Heart left ventricle (tissue), 13 donors: ENCODE results near the gene NOTCH3.

ENCODE experiments used
- CTCF ChIP-seq, 12 donors: fragments of 200-600 bp; sonication (generic) in 4 of 12; IDR thresholded peaks; one replicate each; pipeline versions ENCODE4 v1.5.0 to v1.8.0; 2018 to 2022; ENCODE audit warnings: antibody characterized with exemption in 12 of 12, mild to moderate bottlenecking in 5 of 12
- POLR2A ChIP-seq, 2 donors: fragments of 450-650 bp; IDR thresholded peaks; one replicate each; pipeline ENCODE4 v1.6.1; 2017; ENCODE audit warnings: antibody characterized with exemption in 2 of 2, mild to moderate bottlenecking in 2 of 2, moderate library complexity in 2 of 2
- donor health status: ischemic (EF 13 %, LVEDD 7.1; RV severe dilation, severe dysfunction).
- donor health status: DM: no; HTN: yes; CAD: no.
- donor health status: DM: no; HTN: no; CAD: no.
- donor health status: ischemic (EF 25% LVEDD 6.9; RV normal size, moderate dysfunction).
- donor health status: ischemic (EF 25% LVEDD 5.7; RV mildly dilated, moderate dysfunction).
- donor health status: ischemic (EF 35%, LVEDD 5.7; RV mildly dilated, moderate dysfunction).
- donor health status: nonischemic (EF 11% LVEDD 7.7; RV severe dilation, severe dysfunction).
- donor health status: DM: yes; HTN: yes; CAD: no.
- donor health status: PGD.
- donor health status: ischemic (EF 29% LVEDD 5.4; RV normal size, mild dysfunction).
- donor health status: nonischemic (EF 23%, LVEDD 6.1; RV moderate dilation, normal function).

DNA sequence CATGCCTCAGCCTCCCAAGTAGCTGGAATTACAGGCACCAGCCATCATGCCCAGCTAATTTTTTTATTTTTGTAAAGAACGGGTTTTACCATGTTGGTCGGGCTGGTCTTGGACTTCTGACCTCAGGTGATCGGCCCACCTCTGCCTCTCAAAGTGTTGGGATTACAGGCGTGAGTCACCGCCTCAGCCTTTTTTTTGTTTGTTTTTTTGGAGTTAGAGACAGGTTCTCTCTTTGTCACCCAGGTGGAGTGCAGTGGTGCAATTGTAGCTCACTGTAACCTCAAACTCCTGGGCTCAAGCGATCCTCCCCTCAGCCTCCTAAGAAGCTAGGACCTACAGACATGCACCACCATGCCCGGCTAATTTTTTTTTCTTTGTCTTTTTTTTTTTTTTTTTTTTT is 15.6 kb upstream of the NOTCH3 start:
- TF ChIP-seq CTCF (IDR thresholded peaks at IDR 0.05) = no peak
- TF ChIP-seq POLR2A (IDR thresholded peaks at IDR 0.05) = no peak
